Natural killer cell treated with Interleukin-12 subunit alpha and Interleukin-12 subunit beta and Interleukin-15 and Interleukin-18, amount 100 ng/mL, for 72 hours (primary cell): Measurements from ENCODE around the gene PLD4. TPM values are rescaled to one million over a fixed set of nuclear protein-coding genes. Genes with fewer than 3 reads are reported as not detected.
"Not testable (repeated sequence)": the region's sequence is repeated elsewhere in the genome, so short reads cannot be mapped to it uniquely, and the experiment has no call there.

Source experiments
- ATAC-seq, 2 donors: fragments of 150-1000 bp; cut with Tn5 transposase in 1 of 2; sonication (Bioruptor Pico), chemical (Tn5 transposase) in 1 of 2; 2 replicates each; pipeline ENCODE4 v1.10.0; 2021
- DNase-seq: peaks from one replicate; pipeline ENCODE4 v3.0.0; 2022; ENCODE audit warnings: low spot score
- H3K27ac Mint-ChIP-seq, 2 donors: 1 replicate in 1 of 2; 2 replicates in 1 of 2; pipeline ENCODE4 v1.8.0; 2022; ENCODE audit warnings: mixed read lengths in 2 of 2, mild to moderate bottlenecking in 1 of 2, moderate library complexity in 1 of 2
- H3K27me3 Mint-ChIP-seq, 2 donors: 1 replicate in 1 of 2; 2 replicates in 1 of 2; pipeline ENCODE4 v1.8.0; 2022; ENCODE audit warnings: mixed read lengths in 2 of 2
- H3K36me3 Mint-ChIP-seq: one replicate; pipeline ENCODE4 v1.8.0; 2022; ENCODE audit warnings: mixed read lengths
- H3K4me1 Mint-ChIP-seq, 2 donors: 1 replicate in 1 of 2; 2 replicates in 1 of 2; pipeline ENCODE4 v1.8.0; 2022; ENCODE audit warnings: low read depth in 2 of 2, mixed read lengths in 2 of 2, mild to moderate bottlenecking in 1 of 2
- H3K4me3 Mint-ChIP-seq: one replicate; pipeline ENCODE4 v1.8.0; 2022; ENCODE audit warnings: mixed read lengths
- H3K9me3 Mint-ChIP-seq: 2 replicates; pipeline ENCODE4 v1.8.0; 2022; ENCODE audit warnings: mixed read lengths
- total RNA-seq, 2 donors: library from RNA; stranded (reverse); gene quantifications; one replicate each; pipeline ENCODE4 v1.2.3, GENCODE V29; 2022

PLD4 gene
- total RNA-seq, 2 donors from 2014 or later: not detected

GRCh38 chr14:104900639-104901512, 23.8 kb upstream of the PLD4 start:
- peaks cover 24 to 27% of the 10 kb centered on the region in 2 donors for H3K27me3 Mint-ChIP-seq
- H3K9me3 Mint-ChIP-seq: no peaks in the 10 kb centered on the region
- H3K4me1 Mint-ChIP-seq: no peaks in the 10 kb centered on the region
- no peak overlapping the region for H3K4me3 Mint-ChIP-seq
- H3K36me3 Mint-ChIP-seq: no peaks in the 10 kb centered on the region
- DNase-seq: no peak
- ATAC-seq: no peak
- no peak overlapping the region for H3K27ac Mint-ChIP-seq

DNA sequence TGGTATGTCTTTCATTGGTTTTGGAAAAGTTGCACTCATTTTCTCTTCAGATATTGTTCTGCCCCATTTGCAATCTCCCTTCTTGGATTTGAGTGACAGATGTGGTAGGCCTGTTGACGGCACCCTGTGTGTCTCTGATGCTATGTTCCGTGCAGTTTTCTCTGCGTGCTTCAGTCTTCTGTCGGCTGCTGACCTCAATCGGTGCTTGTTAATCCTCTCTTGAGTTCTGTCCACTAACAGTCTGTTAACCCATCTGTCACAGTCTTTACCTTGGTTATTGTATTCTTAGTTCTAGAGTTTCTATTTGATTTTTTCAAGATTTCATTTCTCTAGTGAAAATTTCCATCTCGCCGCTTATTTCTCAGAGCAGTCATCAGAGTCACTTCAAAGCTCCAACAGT, 20.7 kb upstream of the PLD4 start:
- DNase-seq: no peak
- no peak overlapping the region for H3K4me3 Mint-ChIP-seq
- H3K36me3 Mint-ChIP-seq: no peaks in the 10 kb centered on the region
- no peak overlapping the region for H3K27ac Mint-ChIP-seq
- no peaks in the 10 kb centered on the region for H3K9me3 Mint-ChIP-seq
- no peak for ATAC-seq
- H3K4me1 Mint-ChIP-seq: no peaks in the 10 kb centered on the region
- H3K27me3 Mint-ChIP-seq: peaks cover 35 to 42% of the 10 kb centered on the region in 2 donors

DNA sequence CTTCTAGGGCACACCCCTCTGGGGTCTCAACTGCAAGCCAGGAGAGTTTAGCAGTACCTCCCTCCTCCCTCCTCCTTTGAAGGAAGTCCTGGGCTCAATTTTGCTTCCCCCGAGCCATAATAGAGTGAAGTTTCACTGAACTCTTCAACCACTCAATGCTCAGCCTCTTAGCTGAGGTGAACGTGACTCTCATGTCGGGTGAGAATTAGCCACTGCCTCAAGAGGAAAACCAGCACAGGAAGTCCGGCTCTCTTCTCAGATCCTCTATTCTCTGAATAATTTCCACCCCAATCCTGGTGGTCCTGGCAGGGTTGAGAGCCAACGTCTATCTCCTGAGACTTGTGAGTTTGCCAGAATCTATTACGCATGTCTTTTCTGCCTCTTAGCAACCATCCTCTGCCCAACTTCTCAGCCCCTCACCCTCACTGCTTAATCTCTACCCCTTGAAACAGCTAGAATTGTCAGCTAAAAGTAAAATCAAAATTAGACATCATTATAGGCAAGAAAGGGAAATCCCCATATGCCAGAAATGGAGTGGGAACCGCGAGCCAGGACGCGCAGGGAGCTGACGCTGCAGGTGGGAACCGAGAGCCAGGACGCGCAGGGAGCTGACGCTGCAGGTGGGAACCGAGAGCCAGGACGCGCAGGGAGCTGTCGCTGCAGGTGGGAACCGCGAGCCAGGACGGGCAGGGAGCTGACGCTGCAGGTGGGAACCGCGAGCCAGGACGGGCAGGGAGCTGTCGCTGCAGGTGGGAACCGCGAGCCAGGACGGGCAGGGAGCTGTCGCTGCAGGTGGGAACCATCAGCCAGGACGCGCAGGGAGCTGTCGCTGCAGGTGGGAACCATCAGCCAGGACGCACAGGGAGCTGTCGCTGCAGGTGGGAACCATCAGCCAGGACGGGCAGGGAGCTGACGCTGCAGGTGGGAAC, 19.8 kb upstream of the PLD4 start:
- H3K36me3 Mint-ChIP-seq, DNase-seq, H3K4me1 Mint-ChIP-seq, H3K4me3 Mint-ChIP-seq, H3K9me3 Mint-ChIP-seq, ATAC-seq, H3K27ac Mint-ChIP-seq: not testable (repeated sequence)
- peaks cover 38 to 46% of the 10 kb centered on the region in 2 donors for H3K27me3 Mint-ChIP-seq

DNA sequence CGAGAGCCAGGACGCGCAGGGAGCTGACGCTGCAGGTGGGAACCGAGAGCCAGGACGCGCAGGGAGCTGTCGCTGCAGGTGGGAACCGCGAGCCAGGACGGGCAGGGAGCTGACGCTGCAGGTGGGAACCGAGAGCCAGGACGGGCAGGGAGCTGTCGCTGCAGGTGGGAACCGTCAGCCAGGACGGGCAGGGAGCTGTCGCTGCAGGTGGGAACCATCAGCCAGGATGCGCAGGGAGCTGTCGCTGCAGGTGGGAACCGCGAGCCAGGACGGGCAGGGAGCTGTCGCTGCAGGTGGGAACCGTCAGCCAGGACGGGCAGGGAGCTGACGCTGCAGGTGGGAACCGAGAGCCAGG, 19.1 kb upstream of the PLD4 start:
- H3K27ac Mint-ChIP-seq, H3K36me3 Mint-ChIP-seq, H3K9me3 Mint-ChIP-seq, H3K4me3 Mint-ChIP-seq, ATAC-seq, DNase-seq, H3K4me1 Mint-ChIP-seq: not testable (repeated sequence)
- peaks cover 37 to 51% of the 10 kb centered on the region in 2 donors for H3K27me3 Mint-ChIP-seq

DNA sequence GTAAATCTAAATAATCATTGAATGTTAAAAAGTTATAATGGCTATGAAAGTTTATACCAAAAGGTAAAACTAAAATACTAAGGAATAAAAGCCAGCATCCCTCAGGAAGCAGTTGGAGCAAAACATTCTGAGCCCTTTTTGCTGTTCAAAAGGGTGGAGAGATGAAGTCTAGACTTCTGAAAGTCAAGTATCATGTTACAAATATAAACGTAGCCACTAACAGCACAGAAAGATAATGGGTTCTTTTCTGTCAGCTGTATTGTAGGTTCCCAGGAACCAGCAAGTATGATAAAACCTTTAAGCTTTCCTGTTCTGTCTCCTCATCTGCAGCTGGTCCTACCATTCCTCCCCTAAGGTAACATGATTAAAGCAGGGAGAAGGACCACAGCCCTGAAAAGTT, 16.4 kb upstream of the PLD4 start:
- no peak for DNase-seq

DNA sequence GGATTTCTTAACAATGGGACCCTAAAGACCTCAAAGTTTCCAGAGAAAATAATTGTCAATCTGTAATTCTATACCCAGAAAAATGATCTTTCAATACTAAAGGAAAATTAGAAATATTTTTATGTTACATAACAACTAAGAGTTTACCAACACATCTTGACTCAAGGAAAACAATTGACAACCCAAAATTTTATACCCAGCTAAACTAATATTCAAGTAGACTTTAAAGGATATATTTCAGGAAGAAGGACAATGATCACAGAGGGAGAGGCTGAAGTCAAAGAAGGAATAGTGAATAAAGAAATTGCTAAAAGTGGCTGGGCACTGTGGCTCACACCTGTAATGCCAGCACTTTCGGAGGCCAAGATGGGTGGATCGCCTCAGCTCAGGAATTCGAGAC, 12.6 kb upstream of the PLD4 start:
- H3K4me3 Mint-ChIP-seq: no peak overlapping the region
- peaks cover 13% of the 10 kb centered on the region for H3K36me3 Mint-ChIP-seq
- H3K4me1 Mint-ChIP-seq: no peaks in the 10 kb centered on the region
- no peak overlapping the region for H3K27ac Mint-ChIP-seq
- H3K9me3 Mint-ChIP-seq: peaks cover 3% of the 10 kb centered on the region
- H3K27me3 Mint-ChIP-seq: peaks cover 36 to 42% of the 10 kb centered on the region in 2 donors
- no peak for ATAC-seq
- no peak for DNase-seq

More for the DNA sequence above, 16.4 kb upstream of the PLD4 start:
- Mint-ChIP-seq H3K27ac (no peak overlapping the region), H3K4me3 (no peak overlapping the region), H3K27me3 (peaks cover 40 to 48% of the 10 kb centered on the region in 2 donors), H3K36me3 (peaks cover 13% of the 10 kb centered on the region), H3K9me3 (peaks cover 3% of the 10 kb centered on the region), H3K4me1 (no peaks in the 10 kb centered on the region)
- ATAC-seq: no peak

DNA sequence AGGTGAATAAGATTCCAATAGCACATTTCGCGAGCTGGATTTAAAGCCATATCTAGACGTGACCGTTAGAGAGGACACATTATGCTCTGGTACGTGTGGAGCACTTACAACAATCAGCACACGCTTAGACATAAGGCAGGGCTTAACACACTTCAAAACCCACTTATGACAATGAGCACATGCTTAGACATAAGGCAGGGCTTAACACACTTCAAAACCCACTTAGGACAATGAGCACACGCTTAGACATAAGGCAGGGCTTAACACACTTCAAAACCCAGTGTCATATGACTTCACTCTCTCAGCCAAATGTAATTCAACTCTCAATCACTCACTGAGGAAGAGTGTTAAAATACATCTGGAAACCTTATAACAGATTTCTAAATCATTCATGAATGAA, 11.2 kb upstream of the PLD4 start:
- Mint-ChIP-seq H3K36me3 (peaks cover 13% of the 10 kb centered on the region), H3K27ac (no peak overlapping the region), H3K9me3 (peaks cover 3% of the 10 kb centered on the region), H3K4me3 (no peak overlapping the region), H3K4me1 (no peaks in the 10 kb centered on the region), H3K27me3 (peaks cover 29% of the 10 kb centered on the region in 2 donors)
- no peak for DNase-seq
- no peak for ATAC-seq

GRCh38 chr14:104917116-104917515, 7.6 kb upstream of the PLD4 start:
- Mint-ChIP-seq H3K4me1 (no peaks in the 10 kb centered on the region), H3K27ac (no peak overlapping the region), H3K9me3 (peaks cover 1% of the 10 kb centered on the region), H3K27me3 (peaks cover 22 to 23% of the 10 kb centered on the region in 2 donors), H3K4me3 (no peak overlapping the region), H3K36me3 (peaks cover 2% of the 10 kb centered on the region)
- DNase-seq (no peak), ATAC-seq (no peak)

GRCh38 chr14:104917993-104918392, 6.7 kb upstream of the PLD4 start:
- no peaks in the 10 kb centered on the region for H3K9me3 Mint-ChIP-seq
- H3K36me3 Mint-ChIP-seq: no peaks in the 10 kb centered on the region
- no peak overlapping the region for H3K4me3 Mint-ChIP-seq
- DNase-seq: no peak
- ATAC-seq: no peak
- no peaks in the 10 kb centered on the region for H3K4me1 Mint-ChIP-seq
- peaks cover 20 to 23% of the 10 kb centered on the region in 2 donors for H3K27me3 Mint-ChIP-seq
- H3K27ac Mint-ChIP-seq: no peak overlapping the region

DNA sequence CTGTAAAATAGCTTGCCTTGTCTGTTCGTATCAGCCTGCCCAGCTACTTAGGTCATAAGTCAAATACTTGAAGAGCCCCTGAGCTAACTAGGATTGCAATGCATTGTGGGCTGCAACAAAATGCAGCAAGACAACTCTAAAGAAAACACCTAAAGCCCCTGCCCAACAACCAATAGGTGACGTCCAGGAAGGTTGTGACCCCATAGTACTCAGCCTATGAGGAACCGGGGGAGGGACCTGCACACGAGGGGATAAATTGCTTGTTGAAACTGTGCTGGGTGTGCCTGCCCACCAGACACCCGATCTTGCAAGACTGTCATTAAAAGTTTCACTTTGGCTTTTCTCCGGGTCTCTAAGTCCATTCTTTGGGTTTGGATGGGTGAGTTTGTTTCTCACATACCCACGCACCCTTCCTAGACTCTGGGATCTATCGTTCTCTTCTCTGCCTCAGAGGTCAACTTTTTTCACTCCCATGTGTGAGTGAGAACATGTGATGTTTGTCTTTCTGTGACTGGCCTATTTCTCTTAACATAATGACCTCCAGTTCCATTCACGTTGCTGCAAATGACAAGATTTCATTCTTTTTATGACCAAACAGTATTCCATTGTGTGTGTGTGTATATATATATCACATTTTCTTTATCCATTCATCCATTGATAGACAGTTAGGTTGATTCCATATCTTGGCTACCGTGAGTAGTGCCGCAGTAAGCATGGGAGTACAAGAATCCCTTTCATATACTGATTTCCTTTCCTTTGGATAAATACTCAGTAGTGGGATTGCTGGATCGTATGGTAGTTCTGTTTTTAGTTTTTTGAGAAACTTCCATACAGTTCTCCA, 5.3 kb upstream of the PLD4 start:
- ATAC-seq, H3K27ac Mint-ChIP-seq, DNase-seq, H3K36me3 Mint-ChIP-seq, H3K4me1 Mint-ChIP-seq, H3K4me3 Mint-ChIP-seq, H3K9me3 Mint-ChIP-seq: not testable (repeated sequence)
- peaks cover 15 to 17% of the 10 kb centered on the region in 2 donors for H3K27me3 Mint-ChIP-seq

DNA sequence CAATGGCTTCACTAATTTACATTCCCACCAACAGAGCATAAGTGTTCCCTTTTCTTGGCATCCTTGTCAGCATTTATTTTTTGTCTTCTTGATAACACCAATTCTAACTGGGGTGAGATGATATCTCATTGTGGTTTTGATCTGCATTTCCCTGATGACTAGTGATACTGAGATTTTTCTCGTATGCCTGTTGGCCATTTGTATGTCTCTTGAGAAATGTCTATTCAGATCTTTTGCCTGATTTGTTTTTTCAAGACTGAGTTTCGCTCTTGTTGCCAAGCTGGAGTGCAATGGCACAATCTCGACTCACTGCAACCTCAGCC, 4.7 kb upstream of the PLD4 start:
- no peaks in the 10 kb centered on the region for H3K4me1 Mint-ChIP-seq
- peaks cover 15 to 17% of the 10 kb centered on the region in 2 donors for H3K27me3 Mint-ChIP-seq
- no peaks in the 10 kb centered on the region for H3K36me3 Mint-ChIP-seq
- H3K27ac Mint-ChIP-seq: no peak overlapping the region
- no peak for ATAC-seq
- H3K9me3 Mint-ChIP-seq: no peaks in the 10 kb centered on the region
- DNase-seq: no peak
- H3K4me3 Mint-ChIP-seq: no peak overlapping the region

DNA sequence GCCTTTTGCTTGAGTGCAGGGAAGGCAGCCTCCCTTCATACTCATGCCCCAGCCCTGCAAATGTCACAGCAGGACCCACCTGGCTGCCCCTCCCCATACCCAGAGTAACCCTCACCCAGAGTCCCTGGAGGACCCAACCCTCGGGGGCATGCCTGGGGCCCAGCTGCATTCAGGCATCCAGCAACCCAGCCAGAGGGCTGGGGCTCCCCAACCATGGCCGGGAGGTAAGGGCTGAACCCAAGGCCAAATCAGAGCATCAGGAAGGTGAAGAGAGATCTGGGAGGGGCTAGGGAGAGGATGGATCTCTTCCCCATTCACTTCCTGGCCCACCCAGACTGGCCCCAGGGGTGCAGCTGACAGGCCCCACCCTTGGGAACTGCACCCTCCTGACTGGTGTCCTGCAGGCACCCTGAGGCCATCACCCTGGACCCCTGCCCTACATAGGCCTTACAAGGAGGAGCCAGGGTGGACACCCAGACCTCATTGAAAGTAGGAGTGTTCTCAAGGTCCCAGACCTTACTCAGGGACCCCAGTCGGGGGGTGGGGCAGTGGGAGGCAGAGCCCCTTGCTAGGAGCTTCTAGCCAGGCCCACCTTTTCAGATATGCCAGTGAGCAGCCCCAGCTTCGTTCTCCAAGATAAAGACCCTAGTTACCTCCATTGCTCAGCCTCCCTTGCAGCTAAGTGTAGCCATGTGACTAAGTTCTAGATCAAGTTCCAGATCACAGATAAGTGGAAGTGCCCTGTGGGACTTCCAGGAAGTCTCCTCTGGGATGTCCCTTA, 849 bp upstream of the PLD4 start:
- H3K27ac Mint-ChIP-seq: no peak overlapping the region
- H3K4me3 Mint-ChIP-seq: no peak overlapping the region
- DNase-seq (no peak), ATAC-seq (no peak)
- no peaks in the 10 kb centered on the region for H3K4me1 Mint-ChIP-seq
- H3K27me3 Mint-ChIP-seq: peaks cover 6 to 10% of the 10 kb centered on the region in 2 donors
- no peaks in the 10 kb centered on the region for H3K36me3 Mint-ChIP-seq
- no peaks in the 10 kb centered on the region for H3K9me3 Mint-ChIP-seq
